NT2/D1 (cell line): ENCODE data around the gene TBC1D4.
"Not testable (repeated sequence)": the region's sequence is repeated elsewhere in the genome, so short reads cannot be mapped to it uniquely, and the experiment has no call there.

Source experiments
- DNase-seq: peaks from one replicate; pipeline ENCODE4 v3.0.0-alpha.2; 2011; ENCODE audit warnings: low read depth, low spot score
- H3K27me3 ChIP-seq: 2 replicates; pipeline ENCODE4 v1.6.0; 2011; ENCODE audit warnings: mild to moderate bottlenecking; ENCODE audit not compliant: insufficient read length, insufficient read depth
- H3K36me3 ChIP-seq: 2 replicates; pipeline ENCODE4 v1.6.1; 2011; ENCODE audit warnings: mild to moderate bottlenecking, low read length, mixed read lengths; ENCODE audit not compliant: insufficient read depth, insufficient read length
- H3K4me1 ChIP-seq: 2 replicates; pipeline ENCODE4 v1.5.1; 2011; ENCODE audit not compliant: insufficient read depth, insufficient read length
- H3K4me3 ChIP-seq: 2 replicates; pipeline ENCODE4 v1.5.1; 2011; ENCODE audit warnings: low read depth; ENCODE audit not compliant: insufficient read length
- H3K9ac ChIP-seq: 2 replicates; pipeline ENCODE4 v1.6.0; 2011; ENCODE audit warnings: low read depth; ENCODE audit not compliant: insufficient read length
- H3K9me3 ChIP-seq: 2 replicates; pipeline ENCODE4 v1.5.1; 2011; ENCODE audit warnings: mild to moderate bottlenecking, low read length; ENCODE audit not compliant: insufficient read depth
- SUZ12 ChIP-seq: IDR thresholded peaks from 2 replicates; pipeline ENCODE4 v1.6.1; 2011; ENCODE audit not compliant: insufficient read length, insufficient read depth; ENCODE audit errors: extremely low read depth
- YY1 ChIP-seq: IDR thresholded peaks from 2 replicates; pipeline ENCODE4 v1.6.1; 2011; ENCODE audit not compliant: insufficient read length, insufficient read depth
- ZNF274 ChIP-seq: IDR thresholded peaks from 2 replicates; pipeline ENCODE4 v1.6.1; 2011; ENCODE audit warnings: mild to moderate bottlenecking, low read depth, low read length

Gene TBC1D4

DNA sequence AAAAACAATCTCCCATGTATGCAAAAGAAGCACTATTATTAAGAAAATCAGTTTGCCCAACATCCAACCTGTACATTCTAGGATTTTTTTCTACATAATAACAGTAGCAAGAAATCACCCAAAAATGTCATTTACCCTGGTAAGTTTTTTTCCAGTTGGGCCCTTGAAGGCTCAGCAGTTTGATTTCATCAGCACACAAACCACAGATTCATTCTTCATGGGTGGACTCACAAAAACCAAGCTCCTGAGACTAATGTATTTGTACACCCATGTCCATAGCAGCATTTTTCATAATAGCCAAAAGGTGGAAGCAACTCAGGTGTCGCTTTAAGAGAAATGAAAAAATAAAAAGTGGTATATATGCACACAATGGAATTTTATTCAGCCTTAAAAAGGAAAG lies 210.1 kb downstream of the TBC1D4 start:
- TF ChIP-seq SUZ12 (no peak), YY1 (no peak), ZNF274 (no peak)
- no peaks in the 10 kb centered on the region for H3K9me3 ChIP-seq
- no peak overlapping the region for H3K9ac ChIP-seq
- no peaks in the 10 kb centered on the region for H3K4me1 ChIP-seq
- H3K36me3 ChIP-seq, result no peaks in the 10 kb centered on the region
- no peak overlapping the region for H3K4me3 ChIP-seq
- H3K27me3 ChIP-seq, result no peaks in the 10 kb centered on the region
- DNase-seq, result no peak

DNA sequence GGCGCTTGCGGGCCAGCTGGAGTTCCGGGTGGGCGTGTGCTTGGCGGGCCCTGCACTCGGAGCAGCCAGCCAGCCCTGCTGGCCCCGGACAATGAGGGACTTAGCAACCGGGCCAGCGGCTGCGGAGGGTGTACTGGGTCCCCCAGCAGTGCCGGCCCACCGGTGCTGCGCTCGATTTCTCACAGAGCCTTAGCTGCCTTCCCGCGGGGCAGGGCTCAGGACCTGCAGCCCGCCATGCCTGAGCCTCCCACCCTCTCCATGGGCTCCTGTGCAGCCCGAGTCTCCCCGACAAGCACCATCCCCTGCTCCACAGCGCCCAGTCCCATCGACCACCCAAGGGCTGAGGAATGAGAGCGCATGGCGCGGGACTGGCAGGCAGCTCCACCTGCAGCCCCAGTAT lies 213.5 kb downstream of the TBC1D4 start:
- H3K36me3 ChIP-seq, H3K27me3 ChIP-seq, H3K4me1 ChIP-seq, H3K4me3 ChIP-seq, DNase-seq, H3K9me3 ChIP-seq, H3K9ac ChIP-seq: not testable (repeated sequence)

DNA sequence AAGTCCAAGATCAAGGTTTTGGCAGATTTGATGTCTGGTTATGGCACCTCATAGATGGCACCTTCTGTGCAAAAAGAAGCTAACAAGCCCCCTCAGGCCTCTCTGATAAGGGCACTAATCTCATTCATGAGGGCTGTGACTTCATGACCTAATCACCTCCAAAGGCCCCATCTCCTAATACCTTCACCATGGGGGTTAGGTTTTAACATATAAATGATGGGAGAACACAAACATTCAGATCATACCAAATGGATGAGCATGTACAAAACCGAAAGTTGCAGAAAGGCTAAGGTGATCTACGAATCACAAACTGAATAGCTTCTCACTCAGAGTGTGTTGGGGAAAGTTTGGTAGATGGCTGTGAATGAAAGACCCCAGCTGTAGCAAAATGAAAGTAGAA lies 217.4 kb downstream of the TBC1D4 start:
- Histone ChIP-seq H3K4me3 (no peak overlapping the region), H3K36me3 (no peaks in the 10 kb centered on the region), H3K4me1 (no peaks in the 10 kb centered on the region), H3K27me3 (no peaks in the 10 kb centered on the region), H3K9ac (no peak overlapping the region), H3K9me3 (no peaks in the 10 kb centered on the region)
- peak; percentile 27 for DNase-seq
- TF ChIP-seq SUZ12 (no peak), YY1 (no peak), ZNF274 (no peak)

DNA sequence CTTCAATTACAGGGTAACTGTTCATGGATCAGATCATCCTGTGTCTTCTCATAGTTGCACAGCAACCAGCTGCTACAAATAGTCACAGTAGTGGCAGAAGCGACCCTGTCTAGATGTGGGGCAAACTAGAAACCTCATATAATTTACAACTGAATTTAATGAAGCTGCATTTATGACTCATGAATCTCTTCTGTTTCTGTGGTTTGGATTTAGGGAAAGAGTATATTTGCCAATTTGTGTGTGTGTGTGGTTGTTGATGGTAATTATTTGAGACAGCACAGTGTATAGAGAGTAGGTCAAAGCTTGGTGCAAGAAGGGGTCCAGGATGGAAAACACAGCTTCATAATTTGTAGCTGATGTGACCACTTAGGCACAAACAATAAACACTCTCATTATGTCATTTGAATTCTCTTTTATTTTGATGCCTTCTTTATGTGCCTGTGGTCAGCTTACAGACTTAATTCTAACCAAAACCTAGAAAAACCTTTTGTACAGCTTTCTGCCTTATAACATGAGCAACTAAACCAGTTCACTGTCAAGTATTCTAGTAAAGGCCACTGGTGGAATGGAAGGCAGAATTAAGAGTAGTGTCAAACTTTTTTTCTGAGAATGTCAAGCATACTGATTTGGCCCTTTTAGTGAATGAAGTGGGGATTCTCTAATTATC lies 218.1 kb downstream of the TBC1D4 start:
- TF ChIP-seq ZNF274 (no peak), SUZ12 (no peak), YY1 (no peak)
- no peak for DNase-seq
- H3K36me3 ChIP-seq, result no peaks in the 10 kb centered on the region

DNA sequence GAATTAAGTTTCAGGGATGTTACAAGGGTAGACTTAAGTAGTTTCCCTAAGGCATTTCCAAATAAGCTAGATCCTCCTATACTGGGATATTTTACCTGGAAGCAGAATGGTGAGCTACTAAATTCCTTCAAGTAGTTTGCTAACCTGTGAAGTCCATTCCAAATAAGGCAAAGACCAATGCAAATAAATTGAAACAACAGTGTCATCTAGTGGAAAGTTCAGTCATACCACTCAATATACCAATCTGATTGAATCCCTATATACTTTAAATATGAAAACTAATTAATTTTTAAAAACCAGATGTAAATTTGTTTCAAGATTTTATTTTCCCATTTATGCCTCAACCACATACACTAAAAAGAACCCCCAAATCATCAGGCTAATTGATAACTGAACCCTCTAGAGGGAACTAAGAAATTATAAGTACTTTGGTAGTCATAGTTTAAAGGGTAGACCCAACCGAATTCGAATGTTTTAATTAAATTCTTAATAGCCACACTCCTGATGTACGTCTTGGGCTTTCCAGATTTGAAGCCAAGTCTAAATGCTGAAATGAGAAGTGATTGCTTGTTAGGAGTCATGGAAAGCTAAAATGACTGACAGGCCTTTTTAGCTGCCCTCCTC lies 223.7 kb downstream of the TBC1D4 start:
- H3K9ac ChIP-seq, result no peak overlapping the region
- no peak overlapping the region for H3K4me3 ChIP-seq
- no peaks in the 10 kb centered on the region for H3K4me1 ChIP-seq
- H3K36me3 ChIP-seq, result no peaks in the 10 kb centered on the region
- no peaks in the 10 kb centered on the region for H3K27me3 ChIP-seq
- H3K9me3 ChIP-seq, result no peaks in the 10 kb centered on the region
- no peak for TF ChIP-seq SUZ12
- TF ChIP-seq YY1, result no peak
- TF ChIP-seq ZNF274, result no peak
- peak; percentile 22 for DNase-seq

More for the DNA sequence above, 218.1 kb downstream of the TBC1D4 start:
- Histone ChIP-seq H3K4me1 (no peaks in the 10 kb centered on the region), H3K9ac (no peak overlapping the region), H3K27me3 (no peaks in the 10 kb centered on the region), H3K9me3 (no peaks in the 10 kb centered on the region), H3K4me3 (no peak overlapping the region)

DNA sequence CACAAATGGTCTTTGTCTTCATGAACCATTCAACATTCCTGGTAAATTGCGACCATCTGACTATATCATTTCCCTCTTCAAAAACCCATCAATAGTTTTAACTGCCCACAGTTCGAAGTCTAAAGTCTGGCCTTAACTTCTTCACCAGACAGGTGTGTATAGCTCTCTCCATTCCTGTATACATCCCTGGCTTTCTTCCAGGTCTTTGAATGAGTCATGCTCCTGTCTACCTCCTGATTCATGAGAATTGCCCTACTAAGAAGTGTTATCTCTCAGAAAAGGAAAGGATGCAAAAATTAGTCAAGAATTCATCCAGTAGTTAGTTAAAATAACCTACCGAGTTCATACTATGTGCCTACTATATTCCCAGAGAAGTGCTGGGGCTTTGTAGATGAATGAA lies 225.0 kb downstream of the TBC1D4 start:
- TF ChIP-seq YY1, result no peak
- TF ChIP-seq ZNF274, result no peak
- TF ChIP-seq SUZ12, result no peak
- H3K27me3 ChIP-seq, result no peaks in the 10 kb centered on the region
- H3K4me1 ChIP-seq, result no peaks in the 10 kb centered on the region
- no peak overlapping the region for H3K4me3 ChIP-seq
- no peaks in the 10 kb centered on the region for H3K9me3 ChIP-seq
- H3K9ac ChIP-seq, result no peak overlapping the region
- no peaks in the 10 kb centered on the region for H3K36me3 ChIP-seq
- DNase-seq, result no peak

DNA sequence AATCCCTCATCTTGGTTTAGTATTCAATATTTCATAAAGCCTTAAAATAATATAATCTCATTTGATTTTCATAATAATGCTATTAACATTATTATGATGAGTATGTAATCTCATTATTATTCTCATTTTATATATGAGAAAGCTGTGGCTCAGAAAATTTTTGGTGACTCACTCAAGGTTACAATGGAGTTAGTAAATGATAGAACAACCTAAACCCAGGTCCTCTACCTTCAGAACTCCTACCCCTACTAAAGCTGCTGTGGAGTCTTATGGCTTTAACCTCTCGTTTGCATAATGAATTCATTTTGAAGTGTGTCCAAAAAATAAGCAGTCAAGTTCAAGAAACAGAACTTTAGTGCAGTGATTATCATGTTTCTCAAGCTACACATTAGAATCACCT lies 226.3 kb downstream of the TBC1D4 start:
- Histone ChIP-seq H3K9me3 (no peaks in the 10 kb centered on the region), H3K27me3 (no peaks in the 10 kb centered on the region), H3K4me1 (no peaks in the 10 kb centered on the region), H3K4me3 (no peak overlapping the region), H3K36me3 (no peaks in the 10 kb centered on the region), H3K9ac (no peak overlapping the region)
- no peak for DNase-seq
- TF ChIP-seq YY1 (no peak), ZNF274 (no peak), SUZ12 (no peak)

DNA sequence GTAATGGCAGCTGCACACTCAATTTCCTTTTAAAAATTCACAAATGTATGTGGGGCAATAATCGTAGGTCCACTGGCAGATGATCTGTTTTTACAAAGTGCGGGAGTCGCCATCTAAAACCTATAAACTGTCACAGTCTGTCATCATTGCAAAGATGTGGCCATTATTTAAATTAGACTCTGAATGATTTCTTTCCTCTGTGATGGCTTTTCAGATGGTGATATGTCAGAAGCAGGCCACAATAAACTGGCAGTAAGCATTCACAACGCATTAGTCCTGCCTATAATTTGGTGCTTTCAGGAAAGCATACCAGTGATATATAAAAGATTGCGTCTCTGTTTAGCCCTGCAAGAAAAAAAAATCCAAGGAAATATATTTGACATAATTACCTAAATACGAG lies 226.8 kb downstream of the TBC1D4 start:
- no peak overlapping the region for H3K4me3 ChIP-seq
- DNase-seq, result no peak
- no peaks in the 10 kb centered on the region for H3K4me1 ChIP-seq
- no peaks in the 10 kb centered on the region for H3K9me3 ChIP-seq
- no peaks in the 10 kb centered on the region for H3K27me3 ChIP-seq
- TF ChIP-seq YY1 (no peak), ZNF274 (no peak), SUZ12 (no peak)
- no peak overlapping the region for H3K9ac ChIP-seq
- no peaks in the 10 kb centered on the region for H3K36me3 ChIP-seq
